Endothelial cell of umbilical vein (primary cell): ENCODE results near the gene RPA1. TPM values are rescaled to one million over a fixed set of nuclear protein-coding genes. Genes with fewer than 3 reads are reported as not detected.

Experiments
- BruUV-seq: library from RNA; stranded (reverse); fragments of 400-500 nt; replicated peaks from 2 replicates; lab custom pipeline; 2021; lab: Mats Ljungman, UMichigan
- CTCF ChIA-PET: fragments of 300-600, 350-600 bp; sonication (Branson Sonifier 250); formaldehyde crosslinking; loops from one replicate; lab custom pipeline; 2021; ENCODE audit warnings: antibody characterized with exemption, inconsistent platforms; lab: Charles Lee
- POLR2A ChIA-PET: fragments of 300-600, 350-600 bp; sonication (Branson Sonifier 250); formaldehyde crosslinking; loops from one replicate; lab custom pipeline; 2021; ENCODE audit warnings: antibody characterized with exemption, inconsistent platforms; lab: Charles Lee
- DNase-seq: peaks from one replicate; pipeline ENCODE4 v3.0.0-alpha.2; 2011; ENCODE audit warnings: low read depth, low spot score
- FAIRE-seq: peaks from 2 replicates; lab custom pipeline; 2011; peaks lifted over from hg19 to GRCh38; lab: Jason Lieb, UNC
- H2AFZ ChIP-seq: 2 replicates; pipeline ENCODE4 v1.6.0; 2012; ENCODE audit warnings: low read depth, low read length, control low read depth, inconsistent platforms
- H3K27ac ChIP-seq: 2 replicates; pipeline ENCODE4 v1.5.1; 2011; ENCODE audit warnings: low read depth, mild to moderate bottlenecking, control low read depth, low read length, moderate library complexity; ENCODE audit not compliant: insufficient read depth
- H3K27me3 ChIP-seq, 2 experiments: 2 replicates each; pipeline versions ENCODE4 v1.6.0 to v1.6.1; 2011; ENCODE audit warnings: low read length in 2 of 2, mixed read lengths in 1 of 2; ENCODE audit not compliant: control insufficient read depth in 2 of 2, insufficient read depth in 2 of 2
- H3K36me3 ChIP-seq, 2 experiments: 2 replicates in 1 of 2; 3 replicates in 1 of 2; pipeline ENCODE4 v1.5.1; 2011; ENCODE audit warnings: low read length in 2 of 2, mild to moderate bottlenecking in 1 of 2, moderate library complexity in 1 of 2; ENCODE audit not compliant: control insufficient read depth in 2 of 2, insufficient read depth in 2 of 2; ENCODE audit errors: extremely low read depth in 1 of 2
- H3K4me1 ChIP-seq: 3 replicates; pipeline ENCODE4 v1.5.1; 2011; ENCODE audit warnings: mild to moderate bottlenecking, low read length; ENCODE audit not compliant: control insufficient read depth, insufficient read depth; ENCODE audit errors: extremely low read depth
- H3K4me2 ChIP-seq: 2 replicates; pipeline ENCODE4 v1.6.1; 2011; ENCODE audit warnings: low read length, control low read depth, mixed read lengths; ENCODE audit not compliant: insufficient read depth
- H3K4me3 ChIP-seq, 3 experiments: fragments of 200-600 bp in 1 of 3; sonication (generic), shearing (Covaris generic) in 1 of 3; replicated peaks in 1 of 3; 2 replicates each; pipeline ENCODE4 v1.5.1; 2011 to 2016; ENCODE audit warnings: control low read depth in 3 of 3, low read length in 3 of 3, mild to moderate bottlenecking in 2 of 3, inconsistent platforms in 1 of 3, low read depth in 1 of 3, moderate library complexity in 1 of 3; ENCODE audit not compliant: insufficient read depth in 1 of 3
- H3K79me2 ChIP-seq: 2 replicates; pipeline ENCODE4 v1.6.0; 2012; ENCODE audit warnings: low read length, inconsistent platforms; ENCODE audit not compliant: control insufficient read depth, insufficient read depth
- H3K9ac ChIP-seq: replicated peaks from 2 replicates; pipeline ENCODE3; 2011; ENCODE audit warnings: low read length, control low read depth; ENCODE audit not compliant: insufficient read depth; ENCODE audit errors: extremely low read depth
- H3K9me1 ChIP-seq: replicated peaks from 3 replicates; pipeline ENCODE4 v1.6.0; 2011; ENCODE audit warnings: mild to moderate bottlenecking, low read length; ENCODE audit not compliant: control insufficient read depth, insufficient read depth; ENCODE audit errors: extremely low read depth
- H3K9me3 ChIP-seq: replicated peaks from 2 replicates; pipeline ENCODE4 v1.5.1; 2012; ENCODE audit warnings: low read length, inconsistent platforms; ENCODE audit not compliant: control insufficient read depth, insufficient read depth
- H4K20me1 ChIP-seq: replicated peaks from 2 replicates; pipeline ENCODE3; 2011; ENCODE audit warnings: mild to moderate bottlenecking, low read length; ENCODE audit not compliant: control insufficient read depth, insufficient read depth; ENCODE audit errors: extremely low read depth
- CTCF ChIP-seq, 2 donors: IDR thresholded peaks; 1 replicate in 1 of 2; 2 replicates in 1 of 2; pipeline ENCODE4 v1.5.1; 2011; ENCODE audit warnings: low read length in 2 of 2, mild to moderate bottlenecking in 2 of 2, moderate library complexity in 2 of 2, control low read depth in 1 of 2, inconsistent platforms in 1 of 2, low read depth in 1 of 2; ENCODE audit not compliant: insufficient read depth in 1 of 2; ENCODE audit errors: extremely low read depth in 1 of 2
- EZH2 ChIP-seq: IDR thresholded peaks from 2 replicates; pipeline ENCODE4 v1.6.1; 2012; ENCODE audit warnings: borderline replicate concordance, low read depth, mild to moderate bottlenecking, moderate library complexity, low read length, inconsistent platforms; ENCODE audit not compliant: severe bottlenecking
- GATA2 ChIP-seq: IDR thresholded peaks from 2 replicates; pipeline ENCODE4 v1.7.0; 2011; ENCODE audit warnings: low read depth, mild to moderate bottlenecking, moderate library complexity, mixed read lengths, low read length; ENCODE audit not compliant: insufficient read length, insufficient read depth
- JUN ChIP-seq: IDR thresholded peaks from 2 replicates; pipeline ENCODE4 v1.6.1; 2011; ENCODE audit warnings: borderline replicate concordance, low read depth; ENCODE audit not compliant: insufficient read length, insufficient read depth
- MAX ChIP-seq: IDR thresholded peaks from 2 replicates; pipeline ENCODE4 v1.6.1; 2011; ENCODE audit not compliant: insufficient read depth, insufficient read length
- MYC ChIP-seq: IDR thresholded peaks from one replicate; pipeline ENCODE4 v1.6.1; 2011; ENCODE audit warnings: mild to moderate bottlenecking, low read depth, low read length
- POLR2AphosphoS5 ChIP-seq: IDR thresholded peaks from 2 replicates; pipeline ENCODE4 v1.6.1; 2012; ENCODE audit warnings: low read depth, mild to moderate bottlenecking, control low read depth, low read length, moderate library complexity; ENCODE audit not compliant: insufficient read depth
- dilution Hi-C: fragments of 300-500 bp; cut with MboI; formaldehyde crosslinking; loops from one replicate; pipeline ENCODE4 v1.15.0; 2019; ENCODE audit warnings: low sequenced_read_pairs; ENCODE audit not compliant: extremely low pct_ligation_motif_present
- intact Hi-C: fragments of 100-400 bp; cut with micrococcal nuclease; formaldehyde crosslinking; loops from one replicate; pipeline ENCODE4 v1.10.0; 2022
- polyA plus RNA-seq, 4 experiments: library from polyadenylated mRNA; depleted of rRNA in 3 of 4; stranded (reverse) in 3 of 4; unstranded in 1 of 4; fragments of >200 nt; gene quantifications; 2 replicates each; pipeline versions ENCODE4 v1.2.1 to v1.2.3, GENCODE V29; 2011 to 2012; ENCODE audit warnings: missing spikeins in 1 of 4
- total RNA-seq: library from RNA; stranded (reverse); gene quantifications from 2 replicates; pipeline ENCODE4 v1.2.3, GENCODE V29; 2021

Gene RPA1
- total and polyA plus RNA-seq, 2 donors (not counting 3 experiments of a cell fraction or from before 2014, with no cell fraction given) = 50.5 to 123 TPM

GRCh38 chr17:1907909-1908698 lies 78.3 kb downstream of the RPA1 start:
- Histone ChIP-seq H3K9me3 (no peaks in the 10 kb centered on the region), H3K4me2 (peak overlapping the region; percentile 65), H3K79me2 (no peaks in the 10 kb centered on the region), H2AFZ (peak overlapping the region; percentile 27), H3K4me1 (peaks cover 5% of the 10 kb centered on the region), H3K36me3 (no peaks in the 10 kb centered on the region), H3K27ac (no peak overlapping the region), H3K9me1 (no peaks in the 10 kb centered on the region), H3K27me3 (peaks cover 34 to 49% of the 10 kb centered on the region in 2 experiments), H4K20me1 (no peaks in the 10 kb centered on the region), H3K9ac (no peak overlapping the region), H3K4me3 (peak overlapping the region in 1 of 3 experiments; percentile 27)
- POLR2A ChIA-PET = no interaction called here
- no peak for TF ChIP-seq GATA2
- TF ChIP-seq POLR2AphosphoS5 = no peak
- TF ChIP-seq MAX = no peak
- no peak for TF ChIP-seq JUN
- TF ChIP-seq CTCF (IDR thresholded peaks at IDR 0.05; ENCODE audit: extremely low read depth in 1 of 2, insufficient read depth in 1 of 2, low read depth in 1 of 2, low read length in 2 of 2) = no peak
- TF ChIP-seq EZH2 = peak; percentile 86
- TF ChIP-seq MYC = no peak
- no TSS peak for BruUV-seq
- dilution Hi-C loops = no loop called here
- CTCF ChIA-PET = interaction anchor here (0.8 to 3.7 kb wide), 24 partner anchors 13 to 444 kb away, joined by 3 to 270 read pairs (median 6); partner anchors contain the start of genes DPH1, OVCA2 and RTN4RL1
- no peak for FAIRE-seq
- DNase-seq = peak; percentile 25
- intact Hi-C loops = loop anchor here (1.0 kb wide), 3 partner anchors 118 to 336 kb away; partner anchors contain the start of gene DPH1
